Sigmoid colon (tissue), 7 donors: ENCODE data around the gene USP1. TPM values are rescaled to one million over a fixed set of nuclear protein-coding genes. Genes with fewer than 3 reads are reported as not detected.

ENCODE experiments used
- DNase-seq: peaks from one replicate; pipeline ENCODE4 v3.0.0-alpha.2; 2019
- H3K27ac ChIP-seq, 4 donors: fragments of 200-600 bp; sonication (generic); one replicate each; pipeline ENCODE4 v1.5.1; 2016 to 2019; ENCODE audit warnings: mild to moderate bottlenecking in 1 of 4
- H3K27me3 ChIP-seq, 3 donors: fragments of 200-600 bp; sonication (generic); one replicate each; pipeline ENCODE4 v1.5.1; 2019; ENCODE audit warnings: mild to moderate bottlenecking in 1 of 3
- H3K36me3 ChIP-seq, 4 donors: fragments of 200-600 bp; sonication (generic); one replicate each; pipeline ENCODE4 v1.5.1; 2016 to 2019
- H3K4me1 ChIP-seq, 4 donors: fragments of 200-600 bp; sonication (generic); one replicate each; pipeline ENCODE4 v1.5.1; 2017 to 2019
- H3K4me3 ChIP-seq, 4 donors: fragments of 200-600 bp; sonication (generic); one replicate each; pipeline ENCODE4 v1.5.1; 2017 to 2019; ENCODE audit warnings: mild to moderate bottlenecking in 2 of 4, moderate library complexity in 1 of 4
- H3K9me3 ChIP-seq, 4 donors: fragments of 200-600 bp in 3 of 4; sonication (generic) in 3 of 4; one replicate each; pipeline versions ENCODE4 v1.5.1 to v1.6.1; 2013 to 2019
- EP300 ChIP-seq, 4 donors: sonication (generic); formaldehyde crosslinking; IDR thresholded peaks; one replicate each; pipeline ENCODE4 v1.6.1; 2017; ENCODE audit warnings: antibody characterized with exemption in 4 of 4
- POLR2A ChIP-seq, 2 donors: fragments of 450-650 bp; IDR thresholded peaks; one replicate each; pipeline ENCODE4 v1.6.1; 2016; ENCODE audit warnings: antibody characterized with exemption in 2 of 2, mild to moderate bottlenecking in 2 of 2, moderate library complexity in 2 of 2
- POLR2AphosphoS5 ChIP-seq, 4 donors: sonication (generic); formaldehyde crosslinking; IDR thresholded peaks; one replicate each; pipeline ENCODE4 v1.6.1; 2017; ENCODE audit warnings: antibody characterized with exemption in 4 of 4
- WGBS, 2 donors: extraction: QIAGEN DNeasy Blood & Tissue Kit; methylation state at CpG; one replicate each; pipeline ENCODE4 v1.1.7; 2013; 5-methylcytosine and 5-hydroxymethylcytosine counted together
- intact Hi-C: fragments of 100-400 bp; cut with DNase I; formaldehyde crosslinking; loops from one replicate; pipeline ENCODE4 v1.15.1; 2023
- polyA plus RNA-seq, 3 donors: library from polyadenylated mRNA; stranded (reverse); fragments of 200-250 nt; gene quantifications; one replicate each; pipeline ENCODE4 v1.2.3, GENCODE V29; 2013
- total RNA-seq, 4 donors: library from RNA; depleted of rRNA; stranded (reverse); fragments of >200 nt; gene quantifications; one replicate each; pipeline ENCODE4 v1.1.0, GENCODE V29; 2016
- TF ChIP-seq, protein P1 (sequence below), 4 experiments: fragments of 450-650 bp in 3 of 4; fragments of 200-600 bp in 1 of 4; IDR thresholded peaks; one replicate each; pipeline ENCODE4 v1.5.1; 2016 to 2019; ENCODE audit warnings: antibody characterized with exemption in 4 of 4, mild to moderate bottlenecking in 3 of 4, moderate library complexity in 2 of 4
- donor health status: healthy with polysubstance abuse.
- donor health status: Bipolar disorder and iron deficiency.
- donor health status: healthy.

Gene USP1
- total and polyA plus RNA-seq, 7 donors = 14.4 to 35.7 (median 20.5) TPM

DNA sequence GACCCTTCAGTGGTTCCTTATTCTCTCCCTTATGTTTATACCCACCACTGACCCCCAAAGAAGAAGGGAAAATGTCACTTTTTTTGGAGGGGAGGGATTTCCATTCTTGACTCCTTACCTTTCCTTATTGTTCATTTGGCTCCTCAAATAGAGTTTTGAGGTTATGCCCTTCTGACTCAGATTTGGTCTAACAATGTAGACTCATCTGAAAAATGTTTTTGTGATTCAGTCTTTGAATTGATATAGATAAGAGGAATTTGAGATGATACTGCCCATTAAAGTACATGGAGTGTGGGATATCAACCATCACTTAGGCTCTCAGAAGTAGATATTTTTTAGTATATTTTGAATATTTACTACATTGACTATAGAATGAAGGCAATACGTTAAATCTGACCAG is 16.1 kb downstream of the USP1 start:
- peaks cover 13 to 81% (median 23%) of the 10 kb centered on the region in 4 donors for H3K36me3 ChIP-seq
- H3K4me1 ChIP-seq = no peaks in the 10 kb centered on the region
- WGBS, 2 donors = 95% methylated on average over 1 of the region's 1 CpG
- no peaks in the 10 kb centered on the region for H3K27me3 ChIP-seq
- no peak for DNase-seq
- no peak overlapping the region for H3K4me3 ChIP-seq
- intact Hi-C loops = no loop called here
- no peak overlapping the region for H3K27ac ChIP-seq
- TF ChIP-seq, protein P1, sequence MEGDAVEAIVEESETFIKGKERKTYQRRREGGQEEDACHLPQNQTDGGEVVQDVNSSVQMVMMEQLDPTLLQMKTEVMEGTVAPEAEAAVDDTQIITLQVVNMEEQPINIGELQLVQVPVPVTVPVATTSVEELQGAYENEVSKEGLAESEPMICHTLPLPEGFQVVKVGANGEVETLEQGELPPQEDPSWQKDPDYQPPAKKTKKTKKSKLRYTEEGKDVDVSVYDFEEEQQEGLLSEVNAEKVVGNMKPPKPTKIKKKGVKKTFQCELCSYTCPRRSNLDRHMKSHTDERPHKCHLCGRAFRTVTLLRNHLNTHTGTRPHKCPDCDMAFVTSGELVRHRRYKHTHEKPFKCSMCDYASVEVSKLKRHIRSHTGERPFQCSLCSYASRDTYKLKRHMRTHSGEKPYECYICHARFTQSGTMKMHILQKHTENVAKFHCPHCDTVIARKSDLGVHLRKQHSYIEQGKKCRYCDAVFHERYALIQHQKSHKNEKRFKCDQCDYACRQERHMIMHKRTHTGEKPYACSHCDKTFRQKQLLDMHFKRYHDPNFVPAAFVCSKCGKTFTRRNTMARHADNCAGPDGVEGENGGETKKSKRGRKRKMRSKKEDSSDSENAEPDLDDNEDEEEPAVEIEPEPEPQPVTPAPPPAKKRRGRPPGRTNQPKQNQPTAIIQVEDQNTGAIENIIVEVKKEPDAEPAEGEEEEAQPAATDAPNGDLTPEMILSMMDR (IDR thresholded peaks at IDR 0.05) = no peak
- TF ChIP-seq POLR2A (IDR thresholded peaks at IDR 0.05) (no peak), EP300 (IDR thresholded peaks at IDR 0.05) (no peak), POLR2AphosphoS5 (IDR thresholded peaks at IDR 0.05) (no peak)
- H3K9me3 ChIP-seq = no peaks in the 10 kb centered on the region

DNA sequence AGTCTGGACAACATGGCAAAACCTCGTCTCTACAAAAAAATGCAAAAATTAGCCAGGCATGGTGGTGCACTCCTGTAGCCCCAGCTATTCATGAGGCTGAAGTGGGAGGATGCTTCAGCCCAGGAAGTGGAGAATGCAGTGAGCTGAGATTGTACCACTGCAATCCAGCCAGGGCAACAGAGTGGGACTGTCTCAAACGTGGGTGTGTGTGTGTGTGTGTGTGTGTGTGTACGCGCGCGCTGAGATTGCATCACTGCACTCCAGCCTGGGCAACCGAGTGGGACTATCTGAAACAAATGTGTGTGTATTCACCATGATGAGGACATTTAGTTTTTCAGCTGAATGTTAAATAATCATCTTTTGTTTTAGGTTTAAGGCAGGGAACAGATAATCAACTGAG is 21.1 kb downstream of the USP1 start:
- no peak overlapping the region for H3K27ac ChIP-seq
- H3K27me3 ChIP-seq = no peaks in the 10 kb centered on the region
- intact Hi-C loops = no loop called here
- H3K36me3 ChIP-seq = peaks cover 0 to 47% (median 3%) of the 10 kb centered on the region in 4 donors
- H3K4me1 ChIP-seq = no peaks in the 10 kb centered on the region
- H3K9me3 ChIP-seq = no peaks in the 10 kb centered on the region
- no peak for DNase-seq
- WGBS, 2 donors = 83 to 86% methylated on average over 7 of the region's 7 CpGs
- no peak overlapping the region for H3K4me3 ChIP-seq
- TF ChIP-seq, protein P1 (IDR thresholded peaks at IDR 0.05) = no peak
- TF ChIP-seq POLR2AphosphoS5 (IDR thresholded peaks at IDR 0.05) (no peak), EP300 (IDR thresholded peaks at IDR 0.05) (no peak), POLR2A (IDR thresholded peaks at IDR 0.05) (no peak)

GRCh38 chr1:62462370-62462769 is 25.5 kb downstream of the USP1 start:
- Histone ChIP-seq H3K27ac (no peak overlapping the region), H3K36me3 (peaks cover 0 to 48% (median 7%) of the 10 kb centered on the region in 4 donors), H3K4me3 (no peak overlapping the region), H3K9me3 (no peaks in the 10 kb centered on the region), H3K27me3 (no peaks in the 10 kb centered on the region), H3K4me1 (no peaks in the 10 kb centered on the region)
- WGBS, 2 donors = 81 to 94% methylated on average over 3 of the region's 3 CpGs
- TF ChIP-seq EP300 (IDR thresholded peaks at IDR 0.05) (no peak), POLR2AphosphoS5 (IDR thresholded peaks at IDR 0.05) (no peak), POLR2A (IDR thresholded peaks at IDR 0.05) (no peak)
- TF ChIP-seq, protein P1 (IDR thresholded peaks at IDR 0.05) = no peak
- intact Hi-C loops = no loop called here
- DNase-seq = no peak

- intact Hi-C loops = no loop called here
- Histone ChIP-seq H3K27ac (no peak overlapping the region), H3K9me3 (no peaks in the 10 kb centered on the region), H3K36me3 (peaks cover 0 to 76% (median 19%) of the 10 kb centered on the region in 4 donors), H3K4me3 (no peak overlapping the region), H3K4me1 (no peaks in the 10 kb centered on the region), H3K27me3 (no peaks in the 10 kb centered on the region)
- TF ChIP-seq, protein P1 (IDR thresholded peaks at IDR 0.05) = no peak
- no peak for TF ChIP-seq EP300 (IDR thresholded peaks at IDR 0.05)
- TF ChIP-seq POLR2A (IDR thresholded peaks at IDR 0.05) = no peak
- TF ChIP-seq POLR2AphosphoS5 (IDR thresholded peaks at IDR 0.05) = no peak
- no peak for DNase-seq
Measured at GRCh38 chr1:62467092-62467491, 30.2 kb downstream of the USP1 start.

- no peaks in the 10 kb centered on the region for H3K9me3 ChIP-seq
- peaks cover 0 to under 1% (median 0%) of the 10 kb centered on the region in 4 donors for H3K4me1 ChIP-seq
- intact Hi-C loops = no loop called here
- no peak overlapping the region for H3K27ac ChIP-seq
- H3K36me3 ChIP-seq = peaks cover 0 to 72% (median 25%) of the 10 kb centered on the region in 4 donors
- 87 to 96% methylated on average over 3 of the region's 3 CpGs for WGBS, 2 donors
- H3K27me3 ChIP-seq = no peaks in the 10 kb centered on the region
- DNase-seq = no peak
- TF ChIP-seq, protein P1 (IDR thresholded peaks at IDR 0.05) = no peak
- no peak for TF ChIP-seq EP300 (IDR thresholded peaks at IDR 0.05)
- no peak for TF ChIP-seq POLR2A (IDR thresholded peaks at IDR 0.05)
- TF ChIP-seq POLR2AphosphoS5 (IDR thresholded peaks at IDR 0.05) = no peak
- no peak overlapping the region for H3K4me3 ChIP-seq
Measured at GRCh38 chr1:62476525-62477219, 39.8 kb downstream of the USP1 start.
